Nephron progenitor cell (in vitro differentiated cells): ENCODE results near the gene GALNT12.

Experiments
- DNase-seq: peaks from one replicate; pipeline ENCODE4 v3.0.0; 2021
- H3K27ac Mint-ChIP-seq: 2 replicates; pipeline ENCODE4 v1.8.0; 2021; ENCODE audit warnings: mild to moderate bottlenecking, moderate library complexity, mixed read lengths
- H3K27me3 Mint-ChIP-seq: 2 replicates; pipeline ENCODE4 v1.8.0; 2021; ENCODE audit warnings: mild to moderate bottlenecking, low read depth, mixed read lengths; ENCODE audit not compliant: poor library complexity
- H3K36me3 Mint-ChIP-seq: 2 replicates; pipeline ENCODE4 v1.8.0; 2021; ENCODE audit warnings: low read depth, mixed read lengths
- H3K4me1 Mint-ChIP-seq: 2 replicates; pipeline ENCODE4 v1.8.0; 2021; ENCODE audit warnings: mixed read lengths
- H3K4me3 Mint-ChIP-seq: 2 replicates; pipeline ENCODE4 v1.8.0; 2021; ENCODE audit warnings: mild to moderate bottlenecking, moderate library complexity, mixed read lengths
- H3K9me3 Mint-ChIP-seq: 2 replicates; pipeline ENCODE4 v1.8.0; 2021; ENCODE audit warnings: mild to moderate bottlenecking, moderate library complexity, mixed read lengths
- TF ChIP-seq, protein P1 (sequence below): fragments of 200-600 bp; sonication (generic); IDR thresholded peaks from 2 replicates; pipeline ENCODE4 v1.5.0; 2021; ENCODE audit warnings: antibody characterized with exemption

Gene GALNT12

GRCh38 chr9:98818764-98819163 lies 11.3 kb downstream of the GALNT12 start:
- H3K27ac Mint-ChIP-seq: no peak overlapping the region
- no peaks in the 10 kb centered on the region for H3K4me1 Mint-ChIP-seq
- DNase-seq: no peak
- no peaks in the 10 kb centered on the region for H3K36me3 Mint-ChIP-seq
- peaks cover 3% of the 10 kb centered on the region for H3K9me3 Mint-ChIP-seq
- peaks cover 9% of the 10 kb centered on the region for H3K27me3 Mint-ChIP-seq
- H3K4me3 Mint-ChIP-seq: no peak overlapping the region
- TF ChIP-seq, protein P1, sequence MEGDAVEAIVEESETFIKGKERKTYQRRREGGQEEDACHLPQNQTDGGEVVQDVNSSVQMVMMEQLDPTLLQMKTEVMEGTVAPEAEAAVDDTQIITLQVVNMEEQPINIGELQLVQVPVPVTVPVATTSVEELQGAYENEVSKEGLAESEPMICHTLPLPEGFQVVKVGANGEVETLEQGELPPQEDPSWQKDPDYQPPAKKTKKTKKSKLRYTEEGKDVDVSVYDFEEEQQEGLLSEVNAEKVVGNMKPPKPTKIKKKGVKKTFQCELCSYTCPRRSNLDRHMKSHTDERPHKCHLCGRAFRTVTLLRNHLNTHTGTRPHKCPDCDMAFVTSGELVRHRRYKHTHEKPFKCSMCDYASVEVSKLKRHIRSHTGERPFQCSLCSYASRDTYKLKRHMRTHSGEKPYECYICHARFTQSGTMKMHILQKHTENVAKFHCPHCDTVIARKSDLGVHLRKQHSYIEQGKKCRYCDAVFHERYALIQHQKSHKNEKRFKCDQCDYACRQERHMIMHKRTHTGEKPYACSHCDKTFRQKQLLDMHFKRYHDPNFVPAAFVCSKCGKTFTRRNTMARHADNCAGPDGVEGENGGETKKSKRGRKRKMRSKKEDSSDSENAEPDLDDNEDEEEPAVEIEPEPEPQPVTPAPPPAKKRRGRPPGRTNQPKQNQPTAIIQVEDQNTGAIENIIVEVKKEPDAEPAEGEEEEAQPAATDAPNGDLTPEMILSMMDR: no peak

- Mint-ChIP-seq H3K4me3 (no peak overlapping the region), H3K27ac (no peak overlapping the region)
- TF ChIP-seq, protein P1: no peak
Measured at GRCh38 chr9:98819231-98819630, 11.8 kb downstream of the GALNT12 start.

GRCh38 chr9:98821831-98822230 lies 14.4 kb downstream of the GALNT12 start:
- TF ChIP-seq, protein P1: no peak
- Mint-ChIP-seq H3K27ac (no peak overlapping the region), H3K4me1 (no peaks in the 10 kb centered on the region), H3K4me3 (no peak overlapping the region), H3K9me3 (peaks cover 3% of the 10 kb centered on the region), H3K27me3 (peaks cover 6% of the 10 kb centered on the region), H3K36me3 (no peaks in the 10 kb centered on the region)
- DNase-seq: no peak

More at GRCh38 chr9:98819231-98819630, 11.8 kb downstream of the GALNT12 start:
- no peaks in the 10 kb centered on the region for H3K36me3 Mint-ChIP-seq
- DNase-seq: no peak
- H3K9me3 Mint-ChIP-seq: peaks cover 3% of the 10 kb centered on the region
- H3K27me3 Mint-ChIP-seq: peaks cover 6% of the 10 kb centered on the region
- H3K4me1 Mint-ChIP-seq: no peaks in the 10 kb centered on the region

- no peak overlapping the region for H3K4me3 Mint-ChIP-seq
- H3K9me3 Mint-ChIP-seq: peaks cover 3% of the 10 kb centered on the region
- no peaks in the 10 kb centered on the region for H3K36me3 Mint-ChIP-seq
- DNase-seq: no peak
- peaks cover 8% of the 10 kb centered on the region for H3K27me3 Mint-ChIP-seq
- TF ChIP-seq, protein P1: no peak
- H3K27ac Mint-ChIP-seq: no peak overlapping the region
- no peaks in the 10 kb centered on the region for H3K4me1 Mint-ChIP-seq
Measured at GRCh38 chr9:98822661-98823060, 15.2 kb downstream of the GALNT12 start.

DNA sequence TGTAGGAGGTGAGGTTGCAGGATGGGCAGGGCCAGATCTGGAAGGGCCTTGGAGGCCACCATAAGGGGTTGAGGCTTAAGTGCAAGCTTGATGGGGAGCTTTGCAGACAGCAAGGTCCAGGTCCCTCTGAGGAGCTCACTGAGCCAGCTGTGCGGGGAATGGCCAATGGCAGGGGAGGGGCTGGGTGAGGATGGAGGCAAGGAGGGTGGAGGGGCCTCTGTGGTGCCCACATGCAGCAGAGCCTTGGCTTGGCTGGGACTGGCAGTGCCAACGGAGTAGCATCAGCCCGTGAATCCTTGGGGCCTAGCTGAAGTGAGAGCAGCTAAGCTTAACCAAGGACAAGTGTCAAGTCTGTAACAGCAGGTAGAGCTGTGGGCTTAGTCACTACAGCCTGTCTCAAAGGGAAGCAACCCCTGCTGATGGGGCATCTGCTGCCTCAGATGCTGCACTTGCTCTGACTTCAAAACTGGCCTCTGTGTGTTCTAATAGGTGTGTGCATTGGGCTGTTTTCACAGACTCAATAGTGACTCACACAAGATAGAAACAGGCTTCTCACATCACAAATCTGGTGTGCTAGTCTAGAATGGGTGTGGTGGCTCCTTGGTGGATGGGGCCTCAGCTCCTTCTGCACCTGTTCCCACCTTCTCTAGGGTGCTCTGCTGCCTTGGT lies 16.3 kb downstream of the GALNT12 start:
- H3K36me3 Mint-ChIP-seq: no peaks in the 10 kb centered on the region
- no peaks in the 10 kb centered on the region for H3K4me1 Mint-ChIP-seq
- no peak overlapping the region for H3K4me3 Mint-ChIP-seq
- H3K27me3 Mint-ChIP-seq: peaks cover 8% of the 10 kb centered on the region
- TF ChIP-seq, protein P1: no peak
- no peak overlapping the region for H3K27ac Mint-ChIP-seq
- no peak for DNase-seq
- no peaks in the 10 kb centered on the region for H3K9me3 Mint-ChIP-seq

- Mint-ChIP-seq H3K9me3 (no peaks in the 10 kb centered on the region), H3K4me3 (no peak overlapping the region), H3K36me3 (no peaks in the 10 kb centered on the region), H3K27ac (no peak overlapping the region), H3K4me1 (no peaks in the 10 kb centered on the region), H3K27me3 (peaks cover 8% of the 10 kb centered on the region)
- no peak for DNase-seq
- TF ChIP-seq, protein P1: no peak
Measured at GRCh38 chr9:98825414-98825813, 17.9 kb downstream of the GALNT12 start.
